ENCODE data around the gene VMP1. TPM values are rescaled to one million over a fixed set of nuclear protein-coding genes. Genes with fewer than 3 reads are reported as not detected.
A peak's percentile ranks its signal among the peaks of the same experiment; 100 is the strongest.
"Not testable (repeated sequence)": the region's sequence is repeated elsewhere in the genome, so short reads cannot be mapped to it uniquely, and the experiment has no call there.

The VMP1 gene
- total and polyA plus RNA-seq, 12 donors, result 52.4 to 335 (median 130) TPM

GRCh38 chr17:59828478-59828760 is 121.0 kb downstream of the VMP1 start:
- TF ChIP-seq, protein P1, sequence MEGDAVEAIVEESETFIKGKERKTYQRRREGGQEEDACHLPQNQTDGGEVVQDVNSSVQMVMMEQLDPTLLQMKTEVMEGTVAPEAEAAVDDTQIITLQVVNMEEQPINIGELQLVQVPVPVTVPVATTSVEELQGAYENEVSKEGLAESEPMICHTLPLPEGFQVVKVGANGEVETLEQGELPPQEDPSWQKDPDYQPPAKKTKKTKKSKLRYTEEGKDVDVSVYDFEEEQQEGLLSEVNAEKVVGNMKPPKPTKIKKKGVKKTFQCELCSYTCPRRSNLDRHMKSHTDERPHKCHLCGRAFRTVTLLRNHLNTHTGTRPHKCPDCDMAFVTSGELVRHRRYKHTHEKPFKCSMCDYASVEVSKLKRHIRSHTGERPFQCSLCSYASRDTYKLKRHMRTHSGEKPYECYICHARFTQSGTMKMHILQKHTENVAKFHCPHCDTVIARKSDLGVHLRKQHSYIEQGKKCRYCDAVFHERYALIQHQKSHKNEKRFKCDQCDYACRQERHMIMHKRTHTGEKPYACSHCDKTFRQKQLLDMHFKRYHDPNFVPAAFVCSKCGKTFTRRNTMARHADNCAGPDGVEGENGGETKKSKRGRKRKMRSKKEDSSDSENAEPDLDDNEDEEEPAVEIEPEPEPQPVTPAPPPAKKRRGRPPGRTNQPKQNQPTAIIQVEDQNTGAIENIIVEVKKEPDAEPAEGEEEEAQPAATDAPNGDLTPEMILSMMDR (IDR thresholded peaks at IDR 0.05), result no peak
- no peak for TF ChIP-seq POLR2A (IDR thresholded peaks at IDR 0.05)
- H3K27me3 ChIP-seq, result no peaks in the 10 kb centered on the region
- no peaks in the 10 kb centered on the region for H3K36me3 ChIP-seq (replicated peaks in 1 of 2)
- WGBS, 4 donors, result 60 to 81% (median 63%) methylated on average over 2 of the region's 2 CpGs
- intact Hi-C loops (cut with DNase I), result no loop called here
- peak overlapping the region; percentile 58 to 92 (median 75) for H3K27ac ChIP-seq
- H3K4me3 ChIP-seq, result no peak overlapping the region
- H3K9me3 ChIP-seq (replicated peaks in 1 of 3), result no peaks in the 10 kb centered on the region
- peaks cover 18 to 62% of the 10 kb centered on the region in 2 donors for H3K4me1 ChIP-seq (replicated peaks in 1 of 2)
- no peak for DNase-seq

DNA sequence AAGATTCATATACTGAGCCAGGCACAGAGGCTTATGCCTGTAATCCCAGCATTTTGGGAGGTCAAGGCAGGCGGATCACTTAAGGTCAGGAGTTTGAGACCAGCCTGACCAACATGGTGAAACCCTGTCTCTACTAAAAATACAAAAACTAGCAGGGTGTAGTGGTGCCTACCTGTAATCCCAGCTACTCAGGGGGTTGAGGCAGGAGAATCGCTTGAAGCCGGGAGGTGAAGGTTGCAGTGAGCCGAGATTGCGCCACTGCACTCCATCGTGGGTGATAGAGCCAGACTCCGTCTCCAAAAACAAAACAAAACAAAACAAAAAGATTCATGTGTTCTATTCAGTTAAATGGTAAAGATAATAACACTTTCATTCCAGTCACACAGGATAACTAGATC is 121.4 kb downstream of the VMP1 start:
- intact Hi-C loops (cut with DNase I); H3K36me3 ChIP-seq (replicated peaks in 1 of 2); H3K27me3 ChIP-seq; H3K9me3 ChIP-seq (replicated peaks in 1 of 3): not testable (repeated sequence)
- H3K27ac ChIP-seq, result peak overlapping the region; percentile 50 to 92 (median 75)
- WGBS, 4 donors, result 28 to 35% (median 31%) methylated on average over 7 of the region's 7 CpGs
- H3K4me1 ChIP-seq (replicated peaks in 1 of 2), result peaks cover 18 to 62% of the 10 kb centered on the region in 2 donors
- peak overlapping the region in 1 of 4 donors; percentile 27 for H3K4me3 ChIP-seq
- DNase-seq, result peak in 5 of 7 donors; percentile 53 to 75 (median 63)

GRCh38 chr17:59829217-59830006 is 122.0 kb downstream of the VMP1 start:
- Histone ChIP-seq H3K9me3 (replicated peaks in 1 of 3) (no peaks in the 10 kb centered on the region), H3K27me3 (no peaks in the 10 kb centered on the region), H3K36me3 (replicated peaks in 1 of 2) (no peaks in the 10 kb centered on the region), H3K4me3 (peak overlapping the region in 1 of 4 donors; percentile 27), H3K27ac (peak overlapping the region; percentile 59 to 92 (median 76)), H3K4me1 (replicated peaks in 1 of 2) (peaks cover 18 to 62% of the 10 kb centered on the region in 2 donors)
- DNase-seq, result peak in 5 of 7 donors; percentile 47 to 84 (median 75)
- 13 to 19% (median 17%) methylated on average over 4 of the region's 4 CpGs for WGBS, 4 donors
- intact Hi-C loops (cut with DNase I), result loop anchor here in 1 of 2 donors (10.0 kb wide), 1 partner anchor 65 kb away; no protein-coding TSS in a partner anchor
- TF ChIP-seq, protein P1 (IDR thresholded peaks at IDR 0.05), result no peak
- TF ChIP-seq POLR2A (IDR thresholded peaks at IDR 0.05), result no peak

DNA sequence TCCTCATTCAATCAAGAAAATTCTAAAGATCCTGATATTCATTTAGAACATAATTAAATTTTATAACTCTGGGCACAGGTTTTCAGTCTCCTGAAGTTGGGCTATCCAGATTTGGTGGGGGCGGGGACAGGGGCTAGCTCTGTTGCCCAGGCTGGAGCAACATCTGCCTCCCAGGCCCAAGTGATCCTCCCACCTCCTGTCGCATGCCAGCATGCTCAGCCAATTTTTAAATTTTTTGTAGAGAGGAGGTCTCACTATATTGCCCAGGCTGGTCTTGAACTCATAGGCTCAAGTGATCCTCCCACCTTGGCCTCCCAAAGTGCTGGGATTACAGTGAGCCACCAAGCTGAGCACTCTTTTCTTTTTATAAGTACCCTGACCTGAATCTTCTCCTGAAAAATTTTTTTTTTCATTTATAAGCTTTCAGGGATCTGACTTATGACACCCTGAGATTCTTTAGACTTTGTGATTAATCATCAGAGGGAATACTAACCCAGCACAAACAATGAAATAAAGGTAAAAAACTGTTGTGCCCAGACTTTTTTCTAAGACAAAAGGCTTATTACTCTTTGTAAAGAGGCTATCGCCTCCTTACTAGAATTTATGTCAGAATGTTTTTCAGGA is 122.7 kb downstream of the VMP1 start:
- H3K9me3 ChIP-seq (replicated peaks in 1 of 3), result no peaks in the 10 kb centered on the region
- TF ChIP-seq, protein P1 (IDR thresholded peaks at IDR 0.05), result no peak
- TF ChIP-seq POLR2A (IDR thresholded peaks at IDR 0.05), result no peak
- H3K27me3 ChIP-seq, result no peaks in the 10 kb centered on the region
- intact Hi-C loops (cut with DNase I), result loop anchor here in 1 of 2 donors (10.0 kb wide), 1 partner anchor 65 kb away; no protein-coding TSS in a partner anchor
- DNase-seq, result peak in 1 of 7 donors; percentile 53
- 78 to 88% (median 81%) methylated on average over 2 to 3 of the region's 3 CpGs for WGBS, 4 donors
- H3K36me3 ChIP-seq (replicated peaks in 1 of 2), result no peaks in the 10 kb centered on the region
- H3K4me1 ChIP-seq (replicated peaks in 1 of 2), result peaks cover 18 to 62% of the 10 kb centered on the region in 2 donors
- H3K4me3 ChIP-seq, result no peak overlapping the region
- H3K27ac ChIP-seq, result peak overlapping the region; percentile 59 to 92 (median 76)
